ENCODE data around the gene HS6ST2. TPM values are rescaled to one million over a fixed set of nuclear protein-coding genes. Genes with fewer than 3 reads are reported as not detected.
"Not testable (repeated sequence)": the region's sequence is repeated elsewhere in the genome, so short reads cannot be mapped to it uniquely, and the experiment has no call there.

HS6ST2 gene
- 6.0 TPM for total RNA-seq

- DNase-seq: no peak
These were observed at the start of gene HS6ST2 for GRCh38 chrX:132958091-132958703. Gene HS6ST2, minus strand, starts transcription at chrX:132958629.

GRCh38 chrX:133007458-133007857 lies 49.0 kb upstream of the HS6ST2 start:
- no peak for DNase-seq

GRCh38 chrX:133005616-133006015 lies 47.2 kb upstream of the HS6ST2 start:
- no peak for DNase-seq

- DNase-seq: no peak
These were observed 46.6 kb upstream of the HS6ST2 start for GRCh38 chrX:133005042-133005441.

GRCh38 chrX:132999209-132999608 lies 40.8 kb upstream of the HS6ST2 start:
- no peak for DNase-seq

- DNase-seq: no peak
These were observed 32.4 kb upstream of the HS6ST2 start for GRCh38 chrX:132990835-132991234.

- DNase-seq: no peak
These were observed 28.1 kb upstream of the HS6ST2 start for GRCh38 chrX:132986556-132986955.

- DNase-seq: no peak
These were observed 25.7 kb upstream of the HS6ST2 start for GRCh38 chrX:132984058-132984650.

GRCh38 chrX:132983496-132983895 lies 25.1 kb upstream of the HS6ST2 start:
- DNase-seq: no peak

GRCh38 chrX:132980035-132980434 lies 21.6 kb upstream of the HS6ST2 start:
- not testable (repeated sequence) for DNase-seq

GRCh38 chrX:132968296-132968949 lies 10.0 kb upstream of the HS6ST2 start:
- DNase-seq: no peak

- DNase-seq: no peak
These were observed 8.6 kb upstream of the HS6ST2 start for GRCh38 chrX:132967049-132967448.

- no peak for DNase-seq
These were observed 7.0 kb upstream of the HS6ST2 start for GRCh38 chrX:132965461-132965860.

- DNase-seq: no peak
These were observed 3.1 kb upstream of the HS6ST2 start for GRCh38 chrX:132961511-132961910.

GRCh38 chrX:132957211-132958090 lies 978 bp downstream of the HS6ST2 start:
- no peak for DNase-seq

- no peak for DNase-seq
These were observed 1.8 kb downstream of the HS6ST2 start for GRCh38 chrX:132956421-132957210.

- DNase-seq: no peak
These were observed 2.7 kb downstream of the HS6ST2 start for GRCh38 chrX:132955690-132956089.

GRCh38 chrX:132954323-132954722 lies 4.1 kb downstream of the HS6ST2 start:
- DNase-seq: no peak

- no peak for DNase-seq
These were observed 5.1 kb downstream of the HS6ST2 start for GRCh38 chrX:132953354-132953753.

GRCh38 chrX:132948648-132949260 lies 9.7 kb downstream of the HS6ST2 start:
- DNase-seq: no peak

GRCh38 chrX:132945055-132945599 lies 13.3 kb downstream of the HS6ST2 start:
- not testable (repeated sequence) for DNase-seq
